Muscle layer of colon (tissue), 2 donors: Measurements from ENCODE around the gene LRCH1.

ENCODE experiments used
- H3K27ac ChIP-seq: one replicate; pipeline ENCODE4 v1.7.0; 2013; ENCODE audit warnings: low read depth, mild to moderate bottlenecking, low read length, moderate library complexity
- H3K27me3 ChIP-seq, 2 donors: one replicate each; pipeline ENCODE4 v1.7.0; 2013; ENCODE audit warnings: low read length in 2 of 2, mild to moderate bottlenecking in 2 of 2; ENCODE audit not compliant: insufficient read depth in 2 of 2, control insufficient read depth in 1 of 2
- H3K36me3 ChIP-seq: one replicate; pipeline ENCODE4 v1.7.0; 2013; ENCODE audit warnings: mild to moderate bottlenecking, low read length; ENCODE audit not compliant: insufficient read depth
- H3K4me1 ChIP-seq: one replicate; pipeline ENCODE4 v1.7.0; 2013; ENCODE audit warnings: mild to moderate bottlenecking, low read length; ENCODE audit not compliant: insufficient read depth
- H3K4me3 ChIP-seq, 2 donors: one replicate each; pipeline ENCODE4 v1.7.0; 2013; ENCODE audit warnings: low read length in 2 of 2, low read depth in 1 of 2, mild to moderate bottlenecking in 1 of 2, moderate library complexity in 1 of 2
- H3K9ac ChIP-seq: one replicate; pipeline ENCODE4 v1.7.0; 2013; ENCODE audit warnings: low read length
- H3K9me3 ChIP-seq: one replicate; pipeline ENCODE4 v1.7.0; 2013; ENCODE audit warnings: mild to moderate bottlenecking, low read length
- donor health status: abdominal sarcoma.
- donor health status: Adenocarcinoma of cecum.

The LRCH1 gene

DNA sequence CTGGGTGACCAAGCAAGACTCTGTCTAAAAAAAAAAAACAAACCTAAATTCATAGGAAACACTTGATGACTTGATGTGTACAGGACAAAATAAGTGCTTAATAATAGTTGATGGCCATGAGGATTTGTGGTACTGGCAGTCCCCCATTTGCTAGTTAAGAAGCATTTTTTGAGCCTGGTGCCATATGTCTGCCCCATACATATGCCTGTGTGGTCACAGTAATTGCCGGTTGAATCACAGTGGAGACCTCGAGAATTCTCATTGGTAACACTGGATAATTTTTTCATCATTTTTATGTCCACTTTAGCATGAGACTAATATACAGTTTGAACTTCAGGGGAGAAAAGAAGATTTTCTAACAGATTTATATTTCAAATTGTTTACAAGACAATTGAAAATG is 79.2 kb downstream of the LRCH1 start:
- peaks cover 55% of the 10 kb centered on the region for H3K4me1 ChIP-seq
- H3K27ac ChIP-seq, result no peak overlapping the region
- no peaks in the 10 kb centered on the region for H3K36me3 ChIP-seq
- no peaks in the 10 kb centered on the region for H3K27me3 ChIP-seq
- H3K9me3 ChIP-seq, result no peaks in the 10 kb centered on the region
- no peak overlapping the region for H3K9ac ChIP-seq
- H3K4me3 ChIP-seq, result no peak overlapping the region

DNA sequence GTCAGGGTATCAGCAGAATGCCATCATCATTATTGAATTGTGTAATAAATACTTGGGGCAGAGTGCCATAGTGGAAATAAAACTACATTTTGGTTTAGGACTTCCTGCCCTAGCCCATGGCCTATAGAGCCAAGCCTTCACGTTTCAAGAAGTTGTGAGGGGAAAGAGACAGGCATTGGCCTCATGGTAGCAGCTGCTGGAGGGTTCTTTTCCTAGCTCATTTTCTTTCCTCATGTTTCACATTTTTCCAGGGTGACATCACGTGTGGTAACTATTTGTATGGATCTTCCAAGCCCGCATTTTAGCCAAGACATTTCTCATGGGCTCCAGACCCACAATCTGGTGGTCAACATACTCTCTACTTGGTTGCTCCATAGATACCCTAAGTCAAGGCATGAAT is 80.4 kb downstream of the LRCH1 start:
- no peaks in the 10 kb centered on the region for H3K36me3 ChIP-seq
- no peaks in the 10 kb centered on the region for H3K9me3 ChIP-seq
- H3K27me3 ChIP-seq, result no peaks in the 10 kb centered on the region
- no peak overlapping the region for H3K27ac ChIP-seq
- H3K4me3 ChIP-seq, result no peak overlapping the region
- H3K9ac ChIP-seq, result no peak overlapping the region
- peaks cover 45% of the 10 kb centered on the region for H3K4me1 ChIP-seq

DNA sequence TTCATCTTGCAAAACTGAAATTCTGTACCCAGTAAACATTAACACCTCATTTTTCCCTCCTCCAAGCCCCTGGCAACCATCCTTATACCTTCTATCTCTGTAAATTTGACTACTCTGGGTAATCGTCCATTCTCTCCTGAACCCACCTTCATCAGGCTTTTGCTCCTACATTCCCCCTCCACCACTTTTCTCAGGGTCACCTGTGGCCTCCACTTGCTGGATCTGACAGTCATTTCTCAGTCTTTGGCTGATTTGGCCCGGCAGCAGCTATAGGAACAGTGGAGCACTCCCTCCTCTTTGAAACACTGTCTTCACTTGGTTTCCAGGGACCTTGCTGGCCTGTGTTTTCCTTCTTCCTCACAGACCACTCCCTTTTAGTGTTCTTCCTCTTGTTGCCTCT is 83.5 kb downstream of the LRCH1 start:
- Histone ChIP-seq H3K27ac (no peak overlapping the region), H3K27me3 (no peaks in the 10 kb centered on the region), H3K4me3 (no peak overlapping the region), H3K4me1 (peaks cover 41% of the 10 kb centered on the region), H3K9ac (no peak overlapping the region), H3K9me3 (no peaks in the 10 kb centered on the region), H3K36me3 (no peaks in the 10 kb centered on the region)

DNA sequence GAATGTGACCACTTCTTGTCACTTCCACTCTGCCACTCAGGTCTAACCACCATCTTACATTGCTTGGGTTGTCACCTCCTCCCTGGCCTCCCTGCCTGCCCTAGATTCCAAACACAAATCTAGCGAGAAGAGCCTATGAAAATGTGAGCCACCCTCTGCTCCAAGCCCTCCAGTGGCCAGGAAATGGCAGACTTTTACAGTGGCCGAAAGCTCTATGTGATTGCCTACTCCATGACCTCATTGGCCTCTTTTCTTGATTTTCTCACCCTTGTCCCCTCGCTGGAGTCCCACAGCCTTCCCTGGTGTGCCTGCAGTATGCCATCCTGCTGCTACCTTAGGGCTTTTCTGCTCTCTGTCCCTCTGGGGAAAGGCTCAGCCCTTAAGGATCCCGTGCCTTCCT is 84.2 kb downstream of the LRCH1 start:
- Histone ChIP-seq H3K9me3 (no peaks in the 10 kb centered on the region), H3K27me3 (no peaks in the 10 kb centered on the region), H3K4me3 (no peak overlapping the region), H3K27ac (no peak overlapping the region), H3K4me1 (peaks cover 48% of the 10 kb centered on the region), H3K36me3 (no peaks in the 10 kb centered on the region), H3K9ac (no peak overlapping the region)

DNA sequence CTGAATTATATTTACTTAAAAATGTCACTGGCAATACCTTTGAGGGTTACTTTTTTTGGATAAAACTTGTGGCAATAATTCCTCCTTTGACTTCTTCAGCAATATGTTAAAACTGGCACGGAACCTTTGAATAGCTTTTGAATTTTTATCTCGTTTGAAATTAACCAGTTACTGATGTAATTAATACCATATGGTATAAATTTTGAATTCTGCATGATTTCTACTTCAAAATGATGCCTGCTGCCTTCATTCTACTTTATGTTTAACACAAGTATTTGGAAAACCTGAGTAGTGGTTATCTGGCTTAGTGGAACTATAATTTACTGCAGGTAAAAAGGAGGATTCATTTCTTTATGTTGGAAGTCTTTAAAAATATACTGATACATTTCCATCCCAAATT is 85.3 kb downstream of the LRCH1 start:
- H3K9me3 ChIP-seq, result no peaks in the 10 kb centered on the region
- H3K9ac ChIP-seq, result no peak overlapping the region
- H3K4me1 ChIP-seq, result peaks cover 54% of the 10 kb centered on the region
- no peak overlapping the region for H3K27ac ChIP-seq
- H3K4me3 ChIP-seq, result no peak overlapping the region
- H3K27me3 ChIP-seq, result no peaks in the 10 kb centered on the region
- H3K36me3 ChIP-seq, result no peaks in the 10 kb centered on the region

DNA sequence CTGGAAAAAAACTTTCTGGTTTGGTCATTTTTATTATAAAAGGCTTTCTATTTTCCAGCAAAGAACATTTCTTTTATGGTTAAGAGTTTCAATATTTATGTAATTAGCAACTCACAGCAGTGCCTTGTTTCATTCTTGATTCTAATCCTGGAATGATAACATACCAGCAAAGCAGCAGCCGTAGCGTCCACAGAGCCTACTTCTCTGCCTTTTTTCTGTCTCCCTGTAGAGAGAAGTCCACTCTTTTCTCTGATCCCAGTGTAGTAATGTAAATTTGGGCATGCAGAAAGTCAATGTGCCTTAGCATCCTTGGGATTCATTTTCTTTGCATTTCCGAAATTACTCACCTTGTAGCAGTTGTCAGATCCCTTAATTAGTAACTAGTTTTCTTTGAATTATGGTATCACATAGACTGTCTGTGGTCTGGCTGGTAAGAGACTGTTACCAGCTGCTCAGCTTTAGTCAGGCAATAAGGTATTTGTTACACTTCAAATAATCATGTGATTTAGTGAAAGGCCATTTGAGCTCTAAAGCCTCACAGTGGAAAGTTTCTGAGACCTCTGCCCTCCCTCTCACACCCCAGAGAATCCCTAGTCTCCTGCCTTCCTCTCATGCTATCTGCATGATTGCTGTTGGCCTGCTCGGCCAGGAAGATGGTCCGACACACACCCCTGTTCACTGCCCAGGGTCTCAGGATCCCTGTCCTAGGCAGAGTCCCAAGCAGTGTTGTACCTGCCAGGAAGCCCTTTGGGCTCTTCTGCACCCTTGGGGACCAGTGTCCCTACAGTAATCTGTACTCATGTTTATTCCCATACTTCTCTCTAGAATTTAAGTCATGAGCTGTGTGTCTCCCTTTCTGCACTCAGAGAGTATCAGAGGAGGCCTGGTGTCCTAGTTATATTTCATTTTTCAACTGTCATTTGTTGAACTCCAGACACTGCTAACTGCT is 86.3 kb downstream of the LRCH1 start:
- Histone ChIP-seq H3K36me3 (no peaks in the 10 kb centered on the region), H3K27ac (no peak overlapping the region), H3K4me3 (no peak overlapping the region), H3K9me3 (no peaks in the 10 kb centered on the region), H3K4me1 (peaks cover 57% of the 10 kb centered on the region), H3K9ac (no peak overlapping the region), H3K27me3 (no peaks in the 10 kb centered on the region)

DNA sequence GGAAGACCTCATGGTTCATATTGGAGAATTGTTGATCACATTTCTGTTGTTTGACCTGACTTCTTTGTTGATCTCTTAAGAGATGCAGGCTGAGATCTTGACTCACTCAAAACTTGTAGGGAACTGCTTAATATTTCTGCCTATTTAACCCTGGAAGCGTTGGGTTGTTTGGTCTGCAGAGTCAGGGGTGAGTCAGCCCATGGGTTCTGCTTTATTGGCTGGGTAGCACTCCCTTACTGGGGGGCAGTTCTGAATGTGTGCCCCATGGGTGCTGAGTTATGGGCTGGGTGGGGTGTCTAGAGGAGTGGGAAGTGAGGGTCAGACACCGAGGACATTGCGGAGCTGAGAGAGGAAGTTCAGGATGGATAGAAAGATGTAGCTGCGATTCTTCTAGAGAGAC is 87.9 kb downstream of the LRCH1 start:
- no peak overlapping the region for H3K9ac ChIP-seq
- H3K4me1 ChIP-seq, result peaks cover 60% of the 10 kb centered on the region
- H3K27ac ChIP-seq, result no peak overlapping the region
- H3K9me3 ChIP-seq, result no peaks in the 10 kb centered on the region
- no peaks in the 10 kb centered on the region for H3K27me3 ChIP-seq
- no peaks in the 10 kb centered on the region for H3K36me3 ChIP-seq
- H3K4me3 ChIP-seq, result no peak overlapping the region

DNA sequence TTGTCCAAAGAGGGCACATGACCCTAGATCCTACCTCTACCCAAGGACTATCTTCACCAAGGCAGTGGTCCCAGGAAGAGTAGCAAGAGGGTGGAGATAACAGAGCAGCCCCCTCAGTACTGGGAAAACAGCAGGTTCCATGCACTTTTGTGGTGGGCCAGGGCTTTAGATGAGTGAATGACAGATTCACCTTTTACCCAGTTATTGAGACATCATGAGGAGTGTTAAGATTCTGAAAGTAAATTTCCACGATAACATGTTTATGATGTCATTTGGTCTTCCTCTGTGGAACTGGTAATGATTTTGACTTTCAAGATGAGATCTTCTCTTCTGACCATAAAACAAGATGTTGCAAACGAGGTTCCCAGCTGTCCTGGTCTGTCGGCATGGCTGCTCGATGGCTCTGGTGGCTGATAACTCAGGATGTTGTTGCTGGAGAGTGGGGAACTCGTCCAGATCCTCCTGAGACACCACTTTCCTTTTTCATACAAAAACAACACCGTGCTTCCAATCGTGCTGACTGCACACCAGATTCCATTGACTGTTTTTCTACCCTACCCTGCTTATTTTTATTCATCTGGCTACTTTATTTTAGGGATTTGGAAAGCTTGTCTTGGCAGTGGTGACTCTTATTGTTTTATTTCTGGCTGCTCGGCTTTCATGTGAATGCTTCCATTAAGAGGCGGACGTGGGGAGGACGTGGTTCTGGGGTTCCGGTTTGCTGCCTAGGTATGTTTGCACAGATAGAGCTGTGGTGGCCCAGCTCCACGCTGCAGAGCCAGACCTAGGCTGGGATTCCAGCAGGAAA is 88.5 kb downstream of the LRCH1 start:
- Histone ChIP-seq H3K4me3 (no peak overlapping the region), H3K27ac (peak overlapping the region; percentile 26), H3K4me1 (peaks cover 60% of the 10 kb centered on the region), H3K9ac (no peak overlapping the region), H3K9me3 (no peaks in the 10 kb centered on the region), H3K27me3 (no peaks in the 10 kb centered on the region), H3K36me3 (no peaks in the 10 kb centered on the region)

DNA sequence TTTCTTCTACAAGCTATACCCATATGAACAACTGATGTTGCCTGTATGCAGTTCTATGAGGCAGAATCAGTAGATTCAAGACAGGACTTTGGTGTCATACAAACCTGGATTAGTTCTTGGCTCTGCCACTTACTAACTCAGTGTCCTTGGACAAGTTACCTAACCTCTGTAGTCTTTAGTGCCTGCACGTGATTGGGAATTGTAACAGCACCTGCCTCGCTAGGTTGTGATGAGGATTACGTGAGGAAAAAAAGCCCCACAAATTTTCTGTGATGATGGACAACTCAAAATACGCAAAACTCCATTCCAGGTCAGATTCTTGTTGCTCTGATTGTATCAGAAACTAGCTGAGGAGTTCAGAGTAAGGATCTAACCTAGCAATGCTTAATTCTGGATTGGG is 89.3 kb downstream of the LRCH1 start:
- Histone ChIP-seq H3K9ac (no peak overlapping the region), H3K4me1 (peaks cover 60% of the 10 kb centered on the region), H3K27me3 (no peaks in the 10 kb centered on the region), H3K9me3 (no peaks in the 10 kb centered on the region), H3K36me3 (no peaks in the 10 kb centered on the region), H3K4me3 (no peak overlapping the region), H3K27ac (no peak overlapping the region)

DNA sequence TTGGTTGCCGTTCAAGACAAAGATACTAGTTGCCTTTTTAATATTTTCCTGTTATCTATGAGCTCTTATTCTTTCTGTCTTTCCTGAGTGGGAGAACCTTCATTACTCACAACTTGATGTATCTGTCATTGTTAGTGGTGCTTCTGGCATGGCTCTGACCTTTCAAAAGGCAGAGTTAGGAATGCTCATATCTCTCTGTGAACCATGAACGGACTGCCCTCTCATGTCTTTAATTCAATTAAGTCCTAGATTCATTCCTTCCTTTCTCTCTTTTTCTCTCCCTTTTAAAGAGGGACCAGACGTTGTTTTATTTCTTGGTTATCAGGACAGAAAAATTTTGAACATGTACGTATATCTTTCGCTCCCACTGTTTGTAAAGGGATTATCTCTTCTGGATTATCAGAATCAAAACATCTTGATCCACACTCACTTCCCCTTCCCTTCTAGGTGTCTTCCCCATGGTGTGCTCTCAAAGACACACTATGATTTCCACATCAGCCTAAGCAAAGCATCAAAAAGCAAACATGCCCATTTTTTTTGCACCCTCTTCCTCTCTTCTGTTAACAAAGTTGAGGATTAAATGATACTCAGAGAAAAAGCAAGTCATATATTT is 90.3 kb downstream of the LRCH1 start:
- H3K36me3 ChIP-seq, result no peaks in the 10 kb centered on the region
- no peak overlapping the region for H3K27ac ChIP-seq
- H3K4me3 ChIP-seq, result no peak overlapping the region
- H3K4me1 ChIP-seq, result peaks cover 63% of the 10 kb centered on the region
- no peak overlapping the region for H3K9ac ChIP-seq
- H3K27me3 ChIP-seq, result no peaks in the 10 kb centered on the region
- no peaks in the 10 kb centered on the region for H3K9me3 ChIP-seq

DNA sequence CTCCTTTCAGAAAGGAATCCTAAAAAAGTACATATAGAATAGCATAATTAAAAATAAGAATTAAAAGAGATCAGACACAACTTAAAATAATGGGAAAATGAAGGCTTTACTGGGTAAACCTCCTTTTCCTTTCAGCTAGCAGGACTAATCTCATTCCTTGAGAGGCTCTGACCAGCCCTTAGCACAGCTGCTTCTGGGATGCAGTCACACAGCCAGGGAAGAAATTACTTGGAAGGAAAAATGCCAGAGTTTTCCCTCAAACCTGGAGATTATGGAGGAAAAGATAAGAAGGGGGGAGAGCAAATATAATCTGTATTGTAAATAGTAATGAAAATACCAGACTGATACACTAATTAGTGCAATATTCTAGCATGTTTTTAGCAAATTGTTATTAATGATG is 91.8 kb downstream of the LRCH1 start:
- Histone ChIP-seq H3K4me3 (no peak overlapping the region), H3K4me1 (peaks cover 57% of the 10 kb centered on the region), H3K27me3 (no peaks in the 10 kb centered on the region), H3K9me3 (no peaks in the 10 kb centered on the region), H3K36me3 (no peaks in the 10 kb centered on the region), H3K9ac (no peak overlapping the region), H3K27ac (no peak overlapping the region)
